T-helper 1 cell treated with Interleukin-12 subunit alpha and Interleukin-12 subunit beta and Interleukin-4 antibody, amounts not matched to agents 30 ng/mL and 1 ng/mL, for 36 hours (primary cell): ENCODE data around the gene FSCN2. TPM values are rescaled to one million over a fixed set of nuclear protein-coding genes. Genes with fewer than 3 reads are reported as not detected.

Source experiments
- total RNA-seq: library from RNA; stranded (reverse); gene quantifications from 2 replicates; pipeline ENCODE4 v1.2.3, GENCODE V29; 2022

The FSCN2 gene
- total RNA-seq, 1 donor from 2014 or later = 0.37 TPM

Other genes starting within 250 kb of the FSCN2 start
- 126 and 133 TPM in 2 replicates for gene SLC38A10, start 233.1 kb upstream of the FSCN2 start, total RNA-seq
- gene BAHCC1, start 132.9 kb upstream of the FSCN2 start, total RNA-seq = 0.05 TPM in 1 of 2 replicates, not detected in the other
- 4,987 and 5,035 TPM in 2 replicates for gene ACTG1, start 15.6 kb upstream of the FSCN2 start, total RNA-seq
- 37.9 and 41.8 TPM in 2 replicates for gene FAAP100, start 24.0 kb downstream of the FSCN2 start, total RNA-seq
- 133 and 140 TPM in 2 replicates for gene NPLOC4, start 108.7 kb downstream of the FSCN2 start, total RNA-seq
- gene TSPAN10, start 108.8 kb downstream of the FSCN2 start, total RNA-seq = 0.37 and 0.47 TPM in 2 replicates
- 21.9 and 26.3 TPM in 2 replicates for gene PDE6G, start 128.2 kb downstream of the FSCN2 start, total RNA-seq
- gene OXLD1, start 138.2 kb downstream of the FSCN2 start, total RNA-seq = 48.1 and 48.8 TPM in 2 replicates
- gene CCDC137, start 138.4 kb downstream of the FSCN2 start, total RNA-seq = 33.2 and 38.5 TPM in 2 replicates
- gene ARL16, start 155.4 kb downstream of the FSCN2 start, total RNA-seq = 30.9 and 31.1 TPM in 2 replicates
- gene HGS, start 155.6 kb downstream of the FSCN2 start, total RNA-seq = 127 TPM in 2 replicates
- gene MRPL12, start 175.0 kb downstream of the FSCN2 start, total RNA-seq = 85.6 and 86.6 TPM in 2 replicates
- gene SLC25A10, start 183.9 kb downstream of the FSCN2 start, total RNA-seq = 25.9 and 26.9 TPM in 2 replicates